Mammary epithelial cell (primary cell): ENCODE results near the gene FKBP14.

ENCODE experiments used
- CTCF ChIP-seq, 2 donors: IDR thresholded peaks in 1 of 2; conservative IDR thresholded peaks in 1 of 2; 2 replicates each; pipeline ENCODE4 v1.5.1; 2011 to 2012; ENCODE audit warnings: inconsistent platforms in 2 of 2, low read length in 2 of 2, mild to moderate bottlenecking in 2 of 2, control low read depth in 1 of 2, low read depth in 1 of 2; ENCODE audit not compliant: insufficient read depth in 1 of 2; ENCODE audit errors: extremely low read depth in 1 of 2
- EZH2 ChIP-seq: IDR thresholded peaks from 2 replicates; pipeline ENCODE4 v1.6.1; 2012; ENCODE audit warnings: low read length, inconsistent platforms, borderline replicate concordance

- TF ChIP-seq CTCF (conservative IDR thresholded peaks at IDR 0.05 in 1 of 2, IDR thresholded peaks at IDR 0.05 in 1 of 2; ENCODE audit: extremely low read depth in 1 of 2, insufficient read depth in 1 of 2, low read depth in 1 of 2, low read length in 2 of 2): no peak
- no peak for TF ChIP-seq EZH2
Measured at GRCh38 chr7:29980151-29980550, 46.4 kb downstream of the FKBP14 start.
